GM18909 (cell line): ENCODE measurements around the gene RACK1.
"Not testable (repeated sequence)": the region's sequence is repeated elsewhere in the genome, so short reads cannot be mapped to it uniquely, and the experiment has no call there.

Source experiments
- ATAC-seq: cut with Tn5 transposase; IDR thresholded peaks from one replicate; pipeline ENCODE4 v1.9.1; 2021; ENCODE audit warnings: mild to moderate bottlenecking; ENCODE audit not compliant: unreplicated experiment, poor library complexity

The RACK1 gene

DNA sequence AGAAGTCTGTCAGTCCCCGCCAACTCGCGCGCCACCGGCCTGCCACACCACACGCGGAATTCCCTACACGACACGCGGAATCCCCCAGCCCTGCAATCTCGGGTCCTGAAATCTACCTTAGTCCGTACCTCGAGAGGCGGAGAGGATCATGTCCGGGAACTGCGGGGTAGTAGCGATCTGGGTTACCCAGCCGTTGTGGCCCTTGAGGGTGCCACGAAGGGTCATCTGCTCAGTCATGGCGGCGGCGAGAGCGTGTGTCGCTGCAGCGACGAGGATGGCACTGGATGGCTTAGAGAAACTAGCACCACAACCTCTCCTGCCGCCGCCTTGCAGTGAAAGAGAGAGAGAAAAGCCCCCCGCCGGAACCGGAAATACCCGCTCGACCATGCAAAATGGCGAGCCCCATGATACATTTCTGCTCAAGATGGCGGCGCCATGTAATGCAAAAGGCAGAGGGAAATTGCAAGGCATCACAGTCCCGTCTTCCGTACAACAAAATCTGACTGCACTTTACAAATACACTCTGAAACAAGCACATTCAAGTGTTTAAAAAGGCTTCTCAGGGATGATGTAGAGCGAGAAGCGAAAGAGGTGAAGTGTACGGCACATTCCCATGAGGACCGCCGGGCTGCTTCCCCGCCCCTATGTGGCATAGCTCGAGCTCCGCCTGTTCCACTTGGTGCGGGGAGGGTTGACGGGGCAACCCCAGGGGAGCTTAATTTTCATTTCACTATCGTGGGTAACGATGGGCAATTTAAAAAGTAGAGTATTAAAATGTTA lies at the start of gene RACK1:
Gene RACK1 (minus strand): TSS at position 343 of the 780 bp plus-strand sequence. CDS start 106 bp downstream, at position 237.
- ATAC-seq = peak; percentile 65

DNA sequence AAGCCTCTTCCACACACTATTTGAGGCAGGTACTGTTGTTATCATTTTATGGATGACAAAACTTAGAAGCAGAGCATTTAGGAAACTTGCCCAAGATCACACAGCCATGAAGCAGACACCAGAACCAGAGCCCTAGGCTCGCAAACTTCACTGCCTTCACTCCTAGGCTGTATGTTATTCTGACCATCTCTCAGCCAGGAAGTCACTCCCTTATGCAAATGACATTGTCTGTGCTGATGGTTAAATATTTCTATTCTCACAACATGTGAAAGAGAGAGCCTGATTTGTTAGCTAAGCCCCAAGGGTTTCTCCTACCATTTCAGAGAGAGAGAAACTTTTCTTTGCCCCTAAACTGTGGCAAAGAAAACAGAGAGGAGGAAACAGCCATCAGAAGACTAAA lies 43.6 kb upstream of the RACK1 start:
- not testable (repeated sequence) for ATAC-seq

DNA sequence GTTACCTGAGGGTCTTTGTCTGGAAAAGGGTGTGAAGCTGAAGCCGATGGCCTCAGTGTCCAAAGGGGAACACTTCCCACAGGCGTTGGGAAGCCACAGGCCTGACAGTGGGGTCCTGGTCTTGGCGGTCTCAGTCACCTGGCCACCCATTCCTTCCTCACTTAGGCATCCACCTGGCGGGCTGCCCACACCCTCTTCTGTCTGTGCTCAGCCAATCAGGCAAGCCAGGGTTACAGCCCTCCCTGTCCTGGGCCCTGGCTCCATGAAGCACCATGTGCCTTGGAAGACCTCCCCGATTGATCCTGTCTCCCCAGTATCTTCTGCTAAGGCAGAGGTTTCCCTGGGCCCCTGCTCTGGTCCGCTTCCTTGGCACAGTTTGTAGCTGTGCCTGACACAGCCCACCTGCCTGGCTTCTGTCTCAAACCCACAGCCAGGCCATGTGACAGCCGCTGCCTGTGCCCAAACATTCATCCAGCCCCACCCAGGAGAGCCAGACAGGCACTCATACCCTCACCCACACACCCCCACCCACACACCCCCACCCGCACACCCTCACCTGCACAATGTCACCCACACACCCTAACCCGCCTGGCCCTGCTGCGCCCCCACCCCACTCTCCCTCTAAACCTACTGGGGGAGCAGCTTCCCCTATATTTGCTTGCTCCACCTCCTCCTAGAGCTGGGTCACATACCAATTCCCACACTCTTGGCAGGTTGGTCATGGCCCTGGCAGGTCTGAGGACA lies 42.4 kb upstream of the RACK1 start:
- ATAC-seq = not testable (repeated sequence)

DNA sequence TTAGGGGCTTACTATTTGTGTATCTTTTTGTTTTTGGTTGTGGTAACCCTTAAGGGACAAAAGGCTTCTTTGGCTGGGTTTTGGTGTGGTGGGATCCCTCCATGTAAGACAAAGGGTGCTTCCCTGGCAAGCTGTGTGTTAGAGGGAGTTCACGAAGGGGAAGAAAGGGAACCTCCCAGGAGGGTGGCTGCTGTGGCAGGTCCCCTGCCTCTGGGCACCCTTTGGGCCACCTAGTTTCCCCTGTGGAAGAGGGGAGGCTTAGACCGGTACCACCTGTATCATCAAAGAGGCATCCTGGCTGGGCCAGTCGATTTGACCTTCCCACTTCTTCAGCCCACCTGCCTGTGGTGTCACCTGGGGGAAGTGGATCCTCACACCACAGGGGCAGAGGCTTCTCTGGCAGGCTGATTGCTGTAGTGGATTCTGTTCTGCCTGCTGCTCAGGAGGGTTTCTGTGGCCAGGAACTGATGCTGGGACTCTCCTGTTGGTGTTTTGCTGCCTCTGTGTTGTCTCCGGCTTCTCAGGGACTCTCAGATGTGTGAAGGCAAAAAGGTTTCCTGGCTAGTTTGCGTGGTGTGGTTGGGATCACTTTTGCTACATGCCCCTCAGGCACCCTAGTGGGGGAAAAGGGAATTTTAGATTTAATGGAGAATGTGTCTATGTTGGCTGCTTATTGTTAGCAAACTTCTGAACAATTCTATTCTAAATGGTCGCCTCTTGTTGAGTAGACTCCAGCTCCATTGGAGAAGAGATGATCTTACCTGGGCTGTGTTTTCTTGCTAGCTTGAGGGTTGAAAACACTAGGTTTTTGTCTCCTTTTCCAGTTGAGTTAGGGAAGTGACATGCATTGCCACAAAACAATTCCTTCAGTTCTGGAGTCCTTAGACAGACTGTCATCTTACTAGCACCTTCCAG lies 40.4 kb upstream of the RACK1 start:
- not testable (repeated sequence) for ATAC-seq

DNA sequence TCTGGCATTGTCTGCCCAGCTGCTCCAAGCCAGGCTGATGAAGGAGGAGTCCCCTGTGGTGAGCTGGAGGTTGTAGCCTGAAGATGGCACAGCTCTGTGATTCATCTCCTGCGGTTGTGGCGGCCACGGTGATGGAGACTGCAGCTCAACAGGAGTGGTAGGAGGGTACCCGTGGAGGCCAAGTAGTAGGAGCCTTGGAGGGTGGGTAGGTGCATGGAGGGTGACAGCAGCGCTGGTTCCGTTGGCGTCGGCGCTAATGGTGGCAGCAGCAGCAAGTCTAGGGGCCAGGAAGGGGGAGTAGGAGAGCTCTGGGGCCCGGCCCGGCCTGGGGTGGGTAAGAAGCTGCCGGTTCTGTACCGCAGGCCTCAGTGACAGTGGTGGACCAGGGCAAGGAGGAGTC lies 39.6 kb upstream of the RACK1 start:
- no peak for ATAC-seq

DNA sequence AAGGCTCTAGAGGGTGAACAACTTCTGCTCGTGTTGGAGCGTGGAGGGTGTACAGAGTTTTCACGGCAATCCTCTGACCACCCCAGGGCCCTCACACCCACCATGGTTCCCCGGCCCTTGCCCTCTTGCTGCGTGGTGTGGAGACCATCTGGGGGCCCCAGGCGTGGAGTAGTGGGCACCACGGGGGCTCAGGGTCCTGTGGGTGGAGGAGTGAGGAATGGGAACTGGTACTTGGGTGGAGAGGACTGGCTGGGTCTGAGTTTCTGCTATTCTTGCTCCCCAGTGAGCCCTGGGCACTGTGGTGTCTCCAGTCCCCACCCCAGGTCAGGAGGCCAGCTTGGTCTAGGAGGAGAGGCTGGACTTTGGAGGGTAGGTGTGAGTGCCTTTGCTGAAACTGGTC lies 39.2 kb upstream of the RACK1 start:
- ATAC-seq = no peak

DNA sequence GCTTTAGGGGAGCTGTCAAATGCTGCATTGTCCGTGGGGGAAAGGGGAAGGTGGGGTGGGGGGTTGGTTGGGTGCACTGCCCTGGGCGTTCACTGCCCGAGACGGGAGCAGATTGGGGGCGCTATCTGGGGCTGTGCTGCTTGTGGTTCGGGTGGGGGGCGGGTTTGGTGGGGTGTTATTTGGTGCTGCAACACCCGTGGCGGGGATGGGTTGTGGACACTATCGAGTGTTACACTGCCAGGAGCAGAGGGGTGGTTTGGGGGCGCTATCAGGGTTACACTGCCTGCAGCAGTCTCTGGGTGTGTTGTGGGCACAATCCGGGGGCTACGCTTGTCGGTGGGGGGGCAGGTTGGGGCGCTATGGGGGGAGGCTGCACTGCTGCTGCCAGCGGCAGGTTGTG lies 38.7 kb upstream of the RACK1 start:
- ATAC-seq = not testable (repeated sequence)

DNA sequence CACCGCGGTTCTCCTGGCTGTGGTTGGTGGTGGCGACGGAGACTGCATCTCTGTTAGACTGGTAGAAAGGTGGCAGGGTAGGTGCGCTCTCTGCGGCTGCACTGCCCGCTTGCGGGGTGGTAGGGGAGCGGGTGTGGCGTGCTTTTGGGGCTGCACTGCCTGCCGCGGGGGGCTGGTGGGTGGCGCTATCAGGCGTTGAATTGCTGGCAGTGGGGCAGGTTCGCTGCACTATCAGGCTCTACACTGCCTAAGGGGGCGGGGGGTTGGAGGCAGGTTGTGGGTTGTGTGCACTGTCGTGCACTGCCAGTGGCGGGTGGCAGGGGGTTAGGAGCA lies 38.2 kb upstream of the RACK1 start:
- no peak for ATAC-seq

DNA sequence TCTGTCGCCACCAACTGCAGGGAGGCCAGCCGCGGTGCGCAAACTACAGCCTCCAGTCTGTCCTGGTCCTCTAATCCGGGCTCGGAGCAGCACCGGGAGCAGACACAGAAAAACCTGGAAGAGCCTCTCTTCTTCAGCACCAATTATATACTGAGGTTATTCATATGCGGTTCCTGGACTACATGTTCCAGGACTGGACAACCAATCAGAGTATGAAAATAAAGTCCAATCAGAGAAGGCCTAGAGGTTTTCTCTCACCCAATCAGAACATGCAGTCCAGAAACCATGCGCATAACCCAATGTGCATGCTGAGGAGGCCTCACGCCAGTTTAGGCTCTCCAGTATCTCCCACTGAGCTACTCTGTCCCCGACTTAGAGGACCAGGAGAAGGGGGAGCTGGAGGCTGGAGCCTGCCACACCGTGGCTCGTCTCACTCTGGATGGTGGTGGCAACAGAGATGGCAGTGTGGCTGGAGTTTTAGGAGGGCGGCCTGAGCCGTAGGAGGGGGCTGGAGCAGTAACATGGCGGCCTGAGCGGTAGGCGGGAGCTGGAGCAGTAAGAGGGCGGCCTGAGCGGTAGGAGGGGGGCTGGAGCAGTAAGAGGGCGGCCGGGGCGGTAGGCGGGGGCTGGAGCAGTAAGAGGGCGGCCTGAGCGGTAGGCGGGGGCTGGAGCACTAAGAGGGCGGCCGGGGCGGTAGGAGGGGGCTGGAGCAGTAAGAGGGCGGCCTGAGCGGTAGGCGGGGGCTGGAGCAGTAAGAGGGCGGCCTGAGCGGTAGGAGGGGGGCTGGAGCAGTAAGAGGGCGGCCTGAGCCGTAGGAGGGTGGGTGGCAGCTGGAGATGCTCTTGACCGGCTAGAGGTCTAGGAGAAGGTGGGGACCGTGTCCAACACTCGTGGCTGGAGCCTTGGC lies 37.6 kb upstream of the RACK1 start:
- no peak for ATAC-seq

DNA sequence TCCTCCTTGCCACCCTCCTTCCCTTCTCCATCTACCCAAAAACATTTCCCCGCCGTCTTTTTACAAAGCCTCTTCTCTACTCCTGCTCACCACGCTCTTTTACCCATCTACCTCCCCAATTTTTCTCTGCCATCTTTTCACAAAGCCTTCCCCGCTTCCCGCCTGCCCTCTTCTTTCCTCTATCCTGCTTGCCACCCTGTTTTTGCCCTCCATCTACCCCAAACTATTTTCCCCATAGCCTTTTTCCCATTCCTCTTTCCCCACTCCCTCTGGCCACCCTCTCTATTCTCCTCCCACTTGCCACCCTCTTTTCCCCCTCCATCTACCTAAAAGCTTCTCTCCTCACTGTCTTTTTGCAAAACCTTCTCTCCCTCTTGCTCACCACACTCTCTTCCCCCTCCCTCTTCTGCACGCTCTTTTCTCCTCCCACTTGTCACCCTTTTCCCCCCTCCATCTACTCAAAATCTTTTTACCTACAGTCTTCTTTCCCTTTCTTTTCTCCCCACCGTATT lies 36.6 kb upstream of the RACK1 start:
- no peak for ATAC-seq

DNA sequence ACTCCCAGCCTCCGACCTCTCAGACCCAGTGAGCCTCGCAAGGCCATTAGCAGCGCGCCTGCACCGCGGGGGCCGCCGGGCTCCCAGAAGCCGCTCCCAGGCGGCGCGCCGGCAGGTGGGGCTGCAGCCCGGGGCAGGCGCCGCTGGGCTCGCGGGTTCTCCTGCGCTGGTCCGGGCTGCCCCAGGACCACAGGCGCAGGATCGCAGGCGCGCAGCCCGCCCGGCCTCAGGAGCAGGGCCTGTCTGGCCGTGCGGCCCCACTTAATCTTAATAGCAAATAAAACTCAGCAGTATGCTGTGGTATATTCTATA lies 29.7 kb upstream of the RACK1 start:
- not testable (repeated sequence) for ATAC-seq

DNA sequence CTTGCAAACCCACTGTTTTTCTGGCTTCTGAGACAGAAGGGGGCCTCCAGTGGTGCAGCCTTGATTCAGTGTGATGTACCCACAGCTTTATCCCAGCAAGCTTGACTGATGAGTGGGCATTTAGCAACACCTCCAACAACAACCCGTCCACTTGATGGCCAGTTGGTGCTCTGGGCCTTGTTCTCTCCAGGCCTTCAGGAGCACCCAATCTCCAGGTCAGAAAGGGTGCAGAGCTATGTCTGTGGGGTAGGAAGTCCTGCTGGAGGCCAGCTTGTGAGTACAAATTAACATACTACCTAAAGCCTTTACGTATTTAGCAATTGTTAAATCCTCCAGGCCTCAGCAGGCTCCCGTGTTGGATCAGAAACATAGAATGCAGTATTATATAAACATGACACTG lies 27.4 kb upstream of the RACK1 start:
- ATAC-seq = no peak

DNA sequence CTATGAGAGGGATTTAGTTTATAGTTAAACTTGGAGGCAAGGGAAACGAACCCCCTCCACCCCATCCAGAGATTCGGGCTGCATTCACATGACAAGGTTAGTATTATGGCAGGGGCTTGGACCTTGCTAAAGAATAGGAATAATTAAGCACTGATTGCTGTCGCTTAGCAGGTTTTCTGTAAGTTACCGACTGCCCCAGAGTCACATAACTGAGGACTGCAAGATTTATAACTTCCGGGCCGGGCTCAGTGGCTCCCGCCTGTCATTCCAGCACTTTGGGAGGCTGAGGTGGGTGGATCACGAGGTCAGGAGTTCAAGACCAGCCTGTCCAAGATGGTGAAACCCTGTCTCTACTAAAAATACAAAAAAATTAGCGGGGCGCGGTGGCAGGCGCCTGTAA lies 24.2 kb upstream of the RACK1 start:
- ATAC-seq = not testable (repeated sequence)

DNA sequence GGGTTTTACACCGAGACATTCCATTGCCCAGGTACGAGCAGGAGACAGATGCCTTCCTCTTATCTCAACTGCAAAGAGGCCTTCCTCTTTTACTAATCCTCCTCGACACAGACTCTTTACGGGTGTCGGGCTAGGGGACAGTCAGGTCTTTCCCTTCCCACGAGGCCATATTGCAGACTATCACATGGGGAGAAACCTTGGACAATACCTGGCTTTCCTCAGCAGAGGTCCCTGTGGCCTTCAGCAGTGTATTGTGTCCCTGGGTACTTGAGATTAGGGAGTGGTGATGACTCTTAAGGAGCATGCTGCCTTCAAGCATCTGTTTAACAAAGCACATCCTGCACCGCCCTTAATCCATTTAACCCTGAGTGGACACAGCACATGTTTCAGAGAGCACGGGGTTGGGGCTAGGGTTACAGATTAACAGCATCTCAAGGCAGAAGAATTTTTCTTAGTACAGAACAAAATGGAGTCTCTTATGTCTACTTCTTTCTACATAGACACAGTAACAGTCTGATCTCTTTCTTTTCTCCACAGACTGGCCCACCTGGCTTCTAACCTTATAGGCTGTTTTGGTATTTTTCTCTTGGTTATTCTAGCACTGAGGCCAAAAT lies 23.7 kb upstream of the RACK1 start:
- not testable (repeated sequence) for ATAC-seq

DNA sequence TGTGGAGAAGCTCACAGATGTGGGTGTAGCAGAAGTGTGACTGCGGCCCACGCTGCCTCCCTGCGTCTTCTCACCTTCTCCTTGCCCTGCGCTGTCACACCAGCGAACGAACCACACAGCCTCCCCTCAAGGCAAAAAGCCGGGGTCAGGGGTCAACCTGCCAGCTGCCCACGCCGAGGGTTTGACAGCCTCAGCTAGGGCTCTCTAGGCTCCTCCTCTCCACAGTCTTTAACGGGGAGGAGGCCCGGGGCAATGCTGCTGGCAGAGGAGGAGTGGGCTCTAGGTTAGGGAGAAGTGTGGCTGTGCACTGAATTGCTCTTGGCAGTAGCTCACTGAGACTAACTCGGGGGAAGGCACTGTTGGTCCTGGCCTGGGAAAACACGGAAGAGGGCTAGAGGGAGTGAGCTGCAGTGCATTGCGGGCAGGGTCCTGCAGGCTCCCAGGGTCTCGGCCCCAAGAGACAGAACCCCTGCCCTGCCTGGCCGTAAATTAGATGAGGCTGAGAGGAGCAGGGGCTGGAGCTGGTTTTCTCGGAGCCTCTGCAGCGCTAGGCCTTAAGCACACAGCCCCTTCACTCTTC lies 21.5 kb upstream of the RACK1 start:
- ATAC-seq = no peak

DNA sequence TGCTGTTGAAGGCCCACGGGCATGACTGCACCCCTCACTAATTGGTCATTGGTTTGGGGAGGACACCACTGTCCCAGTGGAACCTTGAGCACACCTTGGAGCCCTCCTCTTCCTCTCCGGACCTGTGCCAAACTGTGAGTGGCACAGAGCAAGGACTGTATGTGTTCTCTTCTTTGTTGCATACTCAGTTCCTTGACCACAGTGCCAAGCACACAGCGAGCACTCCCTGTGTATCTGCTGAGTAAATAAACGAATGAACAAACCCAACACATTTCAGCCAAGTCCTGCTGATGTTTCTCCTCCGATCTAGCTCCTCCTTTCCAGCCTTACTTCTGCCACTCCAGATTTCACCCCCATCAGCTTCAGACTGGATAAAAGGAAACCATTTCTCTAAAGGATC lies 19.9 kb upstream of the RACK1 start:
- ATAC-seq = no peak

DNA sequence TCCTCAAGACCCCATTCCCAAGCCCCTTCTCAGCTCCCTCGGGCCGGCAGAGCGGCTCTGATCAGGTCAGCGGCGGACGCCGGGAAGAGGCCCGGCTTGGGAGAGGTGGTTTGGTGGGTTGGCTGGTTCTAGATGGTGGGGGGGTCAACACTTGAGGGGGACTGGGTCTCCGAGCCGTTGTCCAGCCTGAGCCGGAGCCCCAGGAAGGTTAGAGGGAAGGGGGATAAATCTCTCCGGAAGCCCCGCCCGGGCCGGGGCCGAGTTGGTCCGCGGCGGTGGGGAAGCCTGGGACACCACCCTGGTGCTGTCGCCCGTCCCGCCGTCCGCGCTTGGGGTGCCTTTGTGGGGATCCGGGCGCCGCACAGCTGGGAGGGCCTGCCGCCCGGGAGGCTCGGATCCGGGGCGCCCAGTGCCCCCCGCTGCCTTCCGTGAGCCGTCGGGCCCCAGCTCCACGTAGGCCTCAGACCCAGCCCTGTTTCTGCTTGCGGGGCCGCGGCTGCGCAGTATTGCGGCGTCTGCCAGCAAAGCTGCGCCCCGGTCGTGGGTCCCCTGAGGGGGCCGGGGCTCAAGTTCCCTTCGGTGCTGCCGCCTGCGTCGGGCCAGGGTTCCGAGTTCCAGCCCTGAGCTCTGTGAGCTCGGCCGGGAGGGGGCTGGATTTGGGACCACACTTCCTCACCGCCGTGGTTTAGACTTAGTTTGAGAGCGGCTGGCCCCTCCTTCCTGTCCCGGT lies 17.8 kb upstream of the RACK1 start:
- peak; percentile 64 for ATAC-seq

DNA sequence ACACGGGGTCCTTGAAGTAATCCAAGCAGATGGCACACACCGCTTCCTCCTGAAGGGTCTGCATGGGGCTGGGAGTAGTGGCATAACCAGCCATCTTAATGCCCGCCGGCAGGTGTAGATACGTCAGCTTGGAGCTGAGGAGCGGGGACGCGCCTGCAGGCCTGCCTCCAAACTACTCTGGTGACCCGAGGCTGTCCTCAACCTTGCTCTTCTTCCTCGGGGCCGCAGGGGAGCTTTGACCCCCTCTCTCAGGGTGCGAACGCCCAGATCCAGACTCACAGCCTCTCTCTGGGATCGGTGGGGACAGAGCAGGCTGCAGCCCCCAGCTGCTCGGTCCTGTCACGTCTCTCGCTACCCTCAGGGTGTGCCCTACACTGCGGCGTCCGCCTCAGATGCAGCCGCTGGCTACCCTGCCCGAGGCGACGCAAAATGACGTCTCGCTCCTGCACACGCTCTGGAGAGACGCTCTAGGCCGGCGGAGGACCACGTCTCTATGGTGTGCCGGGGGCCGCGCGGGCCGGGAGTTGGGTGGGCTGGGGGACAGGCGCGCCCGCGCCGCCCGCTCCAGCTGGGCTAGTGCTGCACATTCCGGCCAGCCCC lies 17.1 kb upstream of the RACK1 start, which contains the start of gene TRIM52:
Gene TRIM52 (minus strand): TSS at position 424 of the 600 bp plus-strand sequence. CDS start 330 bp downstream, at position 94.
- peak; percentile 86 for ATAC-seq
